Chondrocyte (in vitro differentiated cells): ENCODE data around the gene UMAD1. TPM values are rescaled to one million over a fixed set of nuclear protein-coding genes. Genes with fewer than 3 reads are reported as not detected.

ENCODE experiments used
- DNase-seq: peaks from one replicate; pipeline ENCODE4 v3.0.0; 2021; ENCODE audit warnings: mixed read lengths, low spot score
- H3K27ac Mint-ChIP-seq: one replicate; pipeline ENCODE4 v1.8.0; 2021; ENCODE audit warnings: mild to moderate bottlenecking, moderate library complexity, mixed read lengths; ENCODE audit not compliant: unreplicated experiment
- H3K27me3 Mint-ChIP-seq: 2 replicates; pipeline ENCODE4 v1.8.0; 2021; ENCODE audit warnings: low read depth, mixed read lengths
- H3K36me3 Mint-ChIP-seq: 2 replicates; pipeline ENCODE4 v1.8.0; 2021; ENCODE audit warnings: low read depth, mixed read lengths
- H3K4me1 Mint-ChIP-seq: 2 replicates; pipeline ENCODE4 v1.8.0; 2021; ENCODE audit warnings: low read depth, mild to moderate bottlenecking, mixed read lengths
- H3K4me3 Mint-ChIP-seq: one replicate; pipeline ENCODE4 v1.8.0; 2021; ENCODE audit warnings: mild to moderate bottlenecking, moderate library complexity, mixed read lengths; ENCODE audit not compliant: unreplicated experiment
- H3K9me3 Mint-ChIP-seq: 2 replicates; pipeline ENCODE4 v1.8.0; 2021; ENCODE audit warnings: low read depth, mixed read lengths
- total RNA-seq: library from RNA; stranded (reverse); gene quantifications from 3 replicates; pipeline ENCODE4 v1.2.1, GENCODE V29; 2021
- TF ChIP-seq, protein P1 (sequence below): fragments of 200-600 bp; sonication (generic); IDR thresholded peaks from 2 replicates; pipeline ENCODE4 v1.5.0; 2021; ENCODE audit warnings: antibody characterized with exemption, mild to moderate bottlenecking, moderate library complexity

UMAD1 gene
- total RNA-seq, 1 donor from 2014 or later, result 5.5 TPM

DNA sequence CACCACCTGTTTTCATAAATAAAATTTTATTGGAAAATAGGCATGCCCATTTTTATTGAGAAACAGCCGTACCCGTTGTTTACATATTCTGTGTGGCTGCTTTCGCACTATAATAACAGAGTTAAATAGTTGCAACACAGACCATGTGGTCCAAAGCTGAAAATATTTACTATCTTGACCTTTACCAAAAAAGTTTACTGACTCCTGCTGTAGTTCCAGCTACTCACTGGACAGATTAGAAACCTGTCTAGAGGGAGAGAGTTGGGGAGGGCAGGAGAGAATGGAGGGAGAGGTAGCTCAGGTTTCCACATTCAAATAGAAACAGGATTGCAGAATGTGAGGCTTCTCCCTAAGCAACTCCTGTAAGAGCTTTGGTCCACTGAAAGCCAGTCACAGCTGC lies 273.0 kb downstream of the UMAD1 start:
- Mint-ChIP-seq H3K9me3 (no peaks in the 10 kb centered on the region), H3K4me3 (no peak overlapping the region), H3K36me3 (no peaks in the 10 kb centered on the region), H3K4me1 (peaks cover 16% of the 10 kb centered on the region), H3K27me3 (no peaks in the 10 kb centered on the region), H3K27ac (no peak overlapping the region)
- no peak for DNase-seq
- TF ChIP-seq, protein P1, sequence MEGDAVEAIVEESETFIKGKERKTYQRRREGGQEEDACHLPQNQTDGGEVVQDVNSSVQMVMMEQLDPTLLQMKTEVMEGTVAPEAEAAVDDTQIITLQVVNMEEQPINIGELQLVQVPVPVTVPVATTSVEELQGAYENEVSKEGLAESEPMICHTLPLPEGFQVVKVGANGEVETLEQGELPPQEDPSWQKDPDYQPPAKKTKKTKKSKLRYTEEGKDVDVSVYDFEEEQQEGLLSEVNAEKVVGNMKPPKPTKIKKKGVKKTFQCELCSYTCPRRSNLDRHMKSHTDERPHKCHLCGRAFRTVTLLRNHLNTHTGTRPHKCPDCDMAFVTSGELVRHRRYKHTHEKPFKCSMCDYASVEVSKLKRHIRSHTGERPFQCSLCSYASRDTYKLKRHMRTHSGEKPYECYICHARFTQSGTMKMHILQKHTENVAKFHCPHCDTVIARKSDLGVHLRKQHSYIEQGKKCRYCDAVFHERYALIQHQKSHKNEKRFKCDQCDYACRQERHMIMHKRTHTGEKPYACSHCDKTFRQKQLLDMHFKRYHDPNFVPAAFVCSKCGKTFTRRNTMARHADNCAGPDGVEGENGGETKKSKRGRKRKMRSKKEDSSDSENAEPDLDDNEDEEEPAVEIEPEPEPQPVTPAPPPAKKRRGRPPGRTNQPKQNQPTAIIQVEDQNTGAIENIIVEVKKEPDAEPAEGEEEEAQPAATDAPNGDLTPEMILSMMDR, result no peak

DNA sequence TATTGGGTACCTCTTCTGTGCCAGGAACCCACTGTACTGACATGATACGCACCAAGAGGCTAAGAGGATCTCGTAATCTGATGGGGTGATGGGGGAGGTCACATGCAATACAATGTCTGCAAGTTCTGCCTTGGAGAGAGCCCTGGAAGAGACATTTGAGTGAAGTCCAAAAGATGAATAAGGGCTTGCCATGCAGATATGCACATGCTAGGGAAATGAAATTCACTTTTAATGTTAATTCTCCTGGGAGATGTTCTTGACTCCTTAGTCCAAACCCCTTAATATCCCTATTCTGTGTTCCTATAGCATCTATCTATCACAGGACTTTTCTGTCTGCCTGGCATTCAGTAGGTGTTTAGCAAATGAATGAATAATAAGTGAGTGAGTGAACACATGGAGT lies 274.0 kb downstream of the UMAD1 start:
- no peak overlapping the region for H3K27ac Mint-ChIP-seq
- H3K4me1 Mint-ChIP-seq, result peaks cover 16% of the 10 kb centered on the region
- TF ChIP-seq, protein P1, result no peak
- H3K27me3 Mint-ChIP-seq, result no peaks in the 10 kb centered on the region
- no peak overlapping the region for H3K4me3 Mint-ChIP-seq
- H3K9me3 Mint-ChIP-seq, result no peaks in the 10 kb centered on the region
- H3K36me3 Mint-ChIP-seq, result no peaks in the 10 kb centered on the region
- DNase-seq, result no peak

DNA sequence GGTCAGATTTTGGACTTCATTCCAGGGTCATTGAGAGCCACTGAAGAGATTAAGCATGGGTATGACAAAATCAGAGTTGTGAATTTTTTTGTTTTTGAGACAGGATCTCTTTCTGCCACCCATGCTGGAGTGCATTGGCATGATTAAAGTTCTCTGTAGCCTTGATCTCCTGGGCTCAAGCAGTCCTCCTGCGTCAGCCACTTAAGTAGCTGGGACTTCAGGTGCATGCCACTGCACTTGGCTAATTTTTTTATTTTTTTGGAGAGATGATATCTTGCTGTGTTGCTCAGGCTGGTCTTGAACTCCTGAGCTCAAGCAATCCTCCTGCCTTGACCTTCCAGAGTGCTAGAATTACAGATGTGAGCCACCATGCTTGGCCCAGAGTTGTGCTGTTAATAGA lies 275.5 kb downstream of the UMAD1 start:
- DNase-seq, result no peak
- no peak overlapping the region for H3K4me3 Mint-ChIP-seq
- H3K27ac Mint-ChIP-seq, result no peak overlapping the region
- no peaks in the 10 kb centered on the region for H3K36me3 Mint-ChIP-seq
- TF ChIP-seq, protein P1, result no peak
- H3K27me3 Mint-ChIP-seq, result no peaks in the 10 kb centered on the region
- peaks cover 13% of the 10 kb centered on the region for H3K4me1 Mint-ChIP-seq
- no peaks in the 10 kb centered on the region for H3K9me3 Mint-ChIP-seq

DNA sequence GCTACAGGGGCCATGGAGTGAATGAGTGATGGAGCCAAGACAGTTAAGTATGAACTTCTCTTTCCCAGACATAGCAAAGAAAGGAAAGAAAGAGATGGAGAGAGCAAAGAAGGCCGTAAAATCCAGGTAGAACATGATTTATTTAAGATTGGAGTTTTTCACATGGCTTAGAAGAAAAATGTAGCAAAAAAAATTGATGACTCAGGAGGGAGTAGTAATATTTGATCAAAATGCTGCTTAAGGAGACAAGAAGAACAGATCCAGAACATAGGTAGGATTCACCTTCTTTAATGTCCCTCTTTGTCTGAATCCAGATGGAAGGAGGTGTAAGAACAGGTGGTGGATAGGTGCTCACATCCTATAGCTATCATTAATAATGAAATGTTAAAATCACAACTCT lies 277.0 kb downstream of the UMAD1 start:
- Mint-ChIP-seq H3K4me3 (no peak overlapping the region), H3K9me3 (no peaks in the 10 kb centered on the region), H3K4me1 (no peaks in the 10 kb centered on the region), H3K27ac (no peak overlapping the region), H3K36me3 (no peaks in the 10 kb centered on the region), H3K27me3 (no peaks in the 10 kb centered on the region)
- no peak for DNase-seq
- TF ChIP-seq, protein P1, result no peak

DNA sequence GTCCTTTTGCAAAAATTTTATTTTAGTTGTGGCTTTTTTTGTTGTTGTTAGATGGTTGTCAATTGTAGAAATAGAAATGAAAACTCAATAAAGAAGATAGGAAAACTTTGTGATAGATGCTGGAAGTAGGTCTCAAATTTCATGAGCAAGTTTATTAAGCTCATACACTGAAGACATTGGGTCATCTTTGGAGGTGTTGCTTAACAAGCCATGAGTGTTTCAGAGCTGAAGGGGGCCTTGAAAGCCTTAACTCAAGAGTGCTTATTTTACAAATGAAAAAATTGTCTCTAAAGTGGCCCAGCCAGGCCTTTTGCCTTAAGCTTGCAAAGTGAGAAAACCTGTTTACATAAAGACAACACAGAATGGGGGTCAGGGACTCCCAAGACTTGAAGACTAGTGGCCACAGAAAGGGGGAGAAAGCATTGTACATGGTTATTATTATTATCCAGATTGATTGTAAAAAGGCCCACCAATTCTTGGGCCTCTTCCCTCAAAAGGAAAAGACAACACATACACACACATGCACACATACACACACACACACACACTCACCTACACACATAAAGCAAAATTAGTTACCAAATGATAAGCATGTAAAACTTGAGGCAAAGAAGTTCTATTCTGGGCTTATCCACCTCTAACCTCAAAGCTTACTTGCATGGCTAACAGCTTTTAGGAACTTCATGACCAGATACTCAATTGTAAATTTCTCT lies 278.3 kb downstream of the UMAD1 start:
- TF ChIP-seq, protein P1, result no peak
- no peaks in the 10 kb centered on the region for H3K36me3 Mint-ChIP-seq
- no peak overlapping the region for H3K27ac Mint-ChIP-seq
- H3K9me3 Mint-ChIP-seq, result no peaks in the 10 kb centered on the region
- no peak overlapping the region for H3K4me3 Mint-ChIP-seq
- H3K4me1 Mint-ChIP-seq, result no peaks in the 10 kb centered on the region
- no peaks in the 10 kb centered on the region for H3K27me3 Mint-ChIP-seq
- DNase-seq, result no peak
